ENCODE data around the gene PMS2.
"Not testable (repeated sequence)": the region's sequence is repeated elsewhere in the genome, so short reads cannot be mapped to it uniquely, and the experiment has no call there.

Gene PMS2

GRCh38 chr7:6008668-6009611 lies at the start of gene PMS2, which contains the start of gene AIMP2:
Gene PMS2 (minus strand): TSS chr7:6009049. CDS start chr7:6009019, 30 bp downstream.
Gene AIMP2 (plus strand): TSS chr7:6009272. CDS start chr7:6009364, 92 bp downstream.
- peak; percentile 92 for DNase-seq (ENCODE audit: low read depth in 2 of 2)

- no peak for DNase-seq (ENCODE audit: low read depth in 2 of 2)
These were observed 48.7 kb upstream of the PMS2 start for GRCh38 chr7:6057316-6058129.

GRCh38 chr7:6056616-6057015 lies 47.8 kb upstream of the PMS2 start:
- DNase-seq (ENCODE audit: low read depth in 2 of 2), result no peak

GRCh38 chr7:6051185-6051584 lies 42.3 kb upstream of the PMS2 start:
- not testable (repeated sequence) for DNase-seq (ENCODE audit: low read depth in 2 of 2)

GRCh38 chr7:6049780-6050179 lies 40.9 kb upstream of the PMS2 start:
- no peak for DNase-seq (ENCODE audit: low read depth in 2 of 2)

- no peak for DNase-seq (ENCODE audit: low read depth in 2 of 2)
These were observed 26.8 kb upstream of the PMS2 start for GRCh38 chr7:6035686-6036085.

GRCh38 chr7:6035165-6035564 lies 26.3 kb upstream of the PMS2 start:
- no peak for DNase-seq (ENCODE audit: low read depth in 2 of 2)

- DNase-seq (ENCODE audit: low read depth in 2 of 2), result no peak
These were observed 23.8 kb upstream of the PMS2 start for GRCh38 chr7:6032641-6033040.

- no peak for DNase-seq (ENCODE audit: low read depth in 2 of 2)
These were observed 23.3 kb upstream of the PMS2 start for GRCh38 chr7:6032167-6032566.

GRCh38 chr7:6031567-6031966 lies 22.7 kb upstream of the PMS2 start:
- DNase-seq (ENCODE audit: low read depth in 2 of 2), result no peak

GRCh38 chr7:6030988-6031387 lies 22.1 kb upstream of the PMS2 start, which contains the start of gene ANKRD61:
Gene ANKRD61 (plus strand): TSS chr7:6031376. CDS start chr7:6031376, 0 bp downstream.
- DNase-seq (ENCODE audit: low read depth in 2 of 2), result no peak

- DNase-seq (ENCODE audit: low read depth in 2 of 2), result no peak
These were observed 19.7 kb upstream of the PMS2 start for GRCh38 chr7:6028563-6028962.

GRCh38 chr7:6027806-6028365 lies 19.0 kb upstream of the PMS2 start:
- DNase-seq (ENCODE audit: low read depth in 2 of 2), result no peak

GRCh38 chr7:6026820-6027311 lies 18.0 kb upstream of the PMS2 start:
- no peak for DNase-seq (ENCODE audit: low read depth in 2 of 2)

GRCh38 chr7:6026011-6026819 lies 17.4 kb upstream of the PMS2 start:
- DNase-seq (ENCODE audit: low read depth in 2 of 2), result peak; percentile 31 to 45

GRCh38 chr7:6023974-6024435 lies 15.2 kb upstream of the PMS2 start:
- DNase-seq (ENCODE audit: low read depth in 2 of 2), result no peak

- DNase-seq (ENCODE audit: low read depth in 2 of 2), result no peak
These were observed 13.9 kb upstream of the PMS2 start for GRCh38 chr7:6022707-6023106.

GRCh38 chr7:6020371-6021286 lies 11.8 kb upstream of the PMS2 start:
- DNase-seq (ENCODE audit: low read depth in 2 of 2), result no peak

GRCh38 chr7:6016653-6016966 lies 7.8 kb upstream of the PMS2 start:
- DNase-seq (ENCODE audit: low read depth in 2 of 2), result no peak

Measured in stimulated activated CD4-positive, alpha-beta T cell treated with anti-CD3 and anti-CD28 coated beads, Interleukin-1b, Interleukin-23, amount 100 ng/mL, for 4 hours (primary cell).